Activated CD4-positive, alpha-beta T cell treated with anti-CD3 and anti-CD28 coated beads, Interleukin-2, amount 50 U/mL, for 4 hours (primary cell): ENCODE results near the gene HIKESHI.
"Not testable (repeated sequence)": the region's sequence is repeated elsewhere in the genome, so short reads cannot be mapped to it uniquely, and the experiment has no call there.

Source experiments
- DNase-seq, 2 experiments: peaks; one replicate each; pipeline ENCODE4 v3.0.0-alpha.2; 2020

The HIKESHI gene

GRCh38 chr11:86302092-86302793, at the start of gene HIKESHI:
HIKESHI (plus strand) TSS chr11:86302240; CDS start chr11:86302449, 209 bp downstream.
- peak; percentile 89 to 90 for DNase-seq

GRCh38 chr11:86255896-86256295, 46.1 kb upstream of the HIKESHI start:
- no peak for DNase-seq

GRCh38 chr11:86256608-86257007, 45.4 kb upstream of the HIKESHI start:
- no peak for DNase-seq

GRCh38 chr11:86257446-86257845, 44.6 kb upstream of the HIKESHI start:
- no peak for DNase-seq

GRCh38 chr11:86259730-86260129, 42.3 kb upstream of the HIKESHI start:
- no peak for DNase-seq

GRCh38 chr11:86261328-86261727, 40.7 kb upstream of the HIKESHI start:
- DNase-seq: no peak

GRCh38 chr11:86262387-86262786, 39.7 kb upstream of the HIKESHI start:
- DNase-seq: no peak

GRCh38 chr11:86264649-86265048, 37.4 kb upstream of the HIKESHI start:
- no peak for DNase-seq

- DNase-seq: no peak
Measured at GRCh38 chr11:86265194-86265593, 36.8 kb upstream of the HIKESHI start.

- no peak for DNase-seq
Measured at GRCh38 chr11:86269645-86270044, 32.4 kb upstream of the HIKESHI start.

- no peak for DNase-seq
Measured at GRCh38 chr11:86274503-86274902, 27.5 kb upstream of the HIKESHI start.

- DNase-seq: no peak
Measured at GRCh38 chr11:86274999-86275398, 27.0 kb upstream of the HIKESHI start.

- DNase-seq: no peak
Measured at GRCh38 chr11:86275493-86276370, 26.3 kb upstream of the HIKESHI start.

GRCh38 chr11:86277741-86278140, 24.3 kb upstream of the HIKESHI start:
- DNase-seq: no peak

GRCh38 chr11:86278226-86278625, 23.8 kb upstream of the HIKESHI start:
- no peak for DNase-seq

- DNase-seq: no peak
Measured at GRCh38 chr11:86279747-86280146, 22.3 kb upstream of the HIKESHI start.

- no peak for DNase-seq
Measured at GRCh38 chr11:86287468-86287796, 14.6 kb upstream of the HIKESHI start.

- DNase-seq: no peak
Measured at GRCh38 chr11:86288776-86289507, 13.1 kb upstream of the HIKESHI start.

- DNase-seq: not testable (repeated sequence)
Measured at GRCh38 chr11:86289508-86290280, 12.3 kb upstream of the HIKESHI start.

- peak; percentile 69 to 72 for DNase-seq
Measured at GRCh38 chr11:86291466-86292262, 10.4 kb upstream of the HIKESHI start.

- DNase-seq: peak in 1 of 2 experiments; percentile 20
Measured at GRCh38 chr11:86292912-86293616, 9.0 kb upstream of the HIKESHI start.
